Smooth muscle cell (in vitro differentiated cells): ENCODE measurements around the gene EPHB6. TPM values are rescaled to one million over a fixed set of nuclear protein-coding genes. Genes with fewer than 3 reads are reported as not detected.

Experiments used
- DNase-seq: peaks from one replicate; lab custom pipeline; 2025; ENCODE audit not compliant: unreplicated experiment; lab: John Stamatoyannopoulos, UW
- H2AFZ ChIP-seq: fragments of 200-600 bp; sonication (generic); 2 replicates; pipeline ENCODE4 v1.6.0; 2016; ENCODE audit warnings: antibody characterized with exemption, low read depth, mild to moderate bottlenecking
- H3F3A ChIP-seq: fragments of 200-600 bp; sonication (generic); 2 replicates; pipeline ENCODE4 v1.6.0; 2017; ENCODE audit warnings: antibody characterized with exemption, low read depth
- H3K27ac ChIP-seq: fragments of 200-600 bp; sonication (generic); 2 replicates; pipeline ENCODE4 v1.5.1; 2016; ENCODE audit warnings: low read depth, mild to moderate bottlenecking
- H3K27me3 ChIP-seq: fragments of 200-600 bp; sonication (generic); 2 replicates; pipeline ENCODE4 v1.6.1; 2016; ENCODE audit warnings: low read depth, mild to moderate bottlenecking
- H3K36me3 ChIP-seq: fragments of 200-600 bp; sonication (generic); 2 replicates; pipeline ENCODE4 v1.5.1; 2016; ENCODE audit warnings: low read depth
- H3K4me1 ChIP-seq: fragments of 200-600 bp; sonication (generic); 2 replicates; pipeline ENCODE4 v1.5.1; 2016; ENCODE audit warnings: low read depth
- H3K4me2 ChIP-seq: fragments of 200-600 bp; sonication (generic); 2 replicates; pipeline ENCODE4 v1.6.0; 2016; ENCODE audit warnings: mild to moderate bottlenecking
- H3K4me3 ChIP-seq: fragments of 200-600 bp; sonication (generic); 2 replicates; pipeline ENCODE4 v1.5.1; 2016; ENCODE audit warnings: mild to moderate bottlenecking
- H3K79me2 ChIP-seq: fragments of 200-600 bp; sonication (generic); 2 replicates; pipeline ENCODE4 v1.6.0; 2016; ENCODE audit warnings: low read depth, mild to moderate bottlenecking
- H3K9ac ChIP-seq: fragments of 200-600 bp; sonication (generic); 2 replicates; pipeline ENCODE4 v1.6.0; 2016; ENCODE audit warnings: low read depth
- H3K9me3 ChIP-seq: fragments of 200-600 bp; sonication (generic); replicated peaks from 2 replicates; pipeline ENCODE4 v1.5.1; 2016; ENCODE audit warnings: low read depth
- H4K20me1 ChIP-seq: fragments of 200-600 bp; sonication (generic); 2 replicates; pipeline ENCODE4 v1.6.0; 2016; ENCODE audit warnings: low read depth
- CTCF ChIP-seq: fragments of 200-600 bp; sonication (generic); IDR thresholded peaks from 2 replicates; pipeline ENCODE4 v1.5.1; 2017; ENCODE audit warnings: borderline replicate concordance, mild to moderate bottlenecking, antibody characterized with exemption; ENCODE audit not compliant: insufficient read depth, poor library complexity, severe bottlenecking
- WGBS: methylation state at CpG from one replicate; pipeline ENCODE4 v1.1.7; 2016; ENCODE audit warnings: low lambda C conversion rate; 5-methylcytosine and 5-hydroxymethylcytosine counted together
- polyA plus RNA-seq: library from polyadenylated mRNA; unstranded; fragments of >200 nt; fragmentation: Nextera tagmentation; extraction: Ambion mirVana; gene quantifications from 2 replicates; pipeline ENCODE4 v1.2.1, GENCODE V29; 2016
- total RNA-seq: library from RNA; depleted of rRNA; stranded (reverse); fragments of >200 nt; gene quantifications from 2 replicates; pipeline ENCODE4 v1.2.3, GENCODE V29; 2014

EPHB6 gene
- total and polyA plus RNA-seq, 2 experiments from 2014 or later, result 4.8 to 12.6 TPM

GRCh38 chr7:142873871-142874270, 19.0 kb downstream of the EPHB6 start:
- H3K36me3 ChIP-seq, result no peaks in the 10 kb centered on the region
- no peaks in the 10 kb centered on the region for H3F3A ChIP-seq
- TF ChIP-seq CTCF, result no peak
- H3K4me2 ChIP-seq, result no peak overlapping the region
- no peak overlapping the region for H3K4me3 ChIP-seq
- no peaks in the 10 kb centered on the region for H3K4me1 ChIP-seq
- no peak overlapping the region for H2AFZ ChIP-seq
- no peak for DNase-seq
- peaks cover 4% of the 10 kb centered on the region for H3K27me3 ChIP-seq
- H3K27ac ChIP-seq, result no peak overlapping the region
- H4K20me1 ChIP-seq, result no peaks in the 10 kb centered on the region
- H3K9me3 ChIP-seq, result no peaks in the 10 kb centered on the region
- 89% methylated on average over 5 of the region's 5 CpGs for WGBS
- no peak overlapping the region for H3K9ac ChIP-seq
- H3K79me2 ChIP-seq, result no peaks in the 10 kb centered on the region

- no peak for DNase-seq
- Histone ChIP-seq H3K4me3 (no peak overlapping the region), H3K4me1 (no peaks in the 10 kb centered on the region), H3K27ac (no peak overlapping the region), H3K36me3 (no peaks in the 10 kb centered on the region), H3K9me3 (no peaks in the 10 kb centered on the region), H3K4me2 (no peak overlapping the region), H3K79me2 (no peaks in the 10 kb centered on the region), H2AFZ (no peak overlapping the region), H3K27me3 (peaks cover 6% of the 10 kb centered on the region), H3F3A (no peaks in the 10 kb centered on the region), H4K20me1 (no peaks in the 10 kb centered on the region), H3K9ac (no peak overlapping the region)
- 95% methylated on average over 7 of the region's 7 CpGs for WGBS
- no peak for TF ChIP-seq CTCF
These were observed 19.5 kb downstream of the EPHB6 start for GRCh38 chr7:142874409-142874808.

- H3K79me2 ChIP-seq, result no peaks in the 10 kb centered on the region
- TF ChIP-seq CTCF, result no peak
- no peaks in the 10 kb centered on the region for H3F3A ChIP-seq
- H3K4me3 ChIP-seq, result no peak overlapping the region
- peaks cover 11% of the 10 kb centered on the region for H3K27me3 ChIP-seq
- H3K9ac ChIP-seq, result no peak overlapping the region
- DNase-seq, result no peak
- H3K27ac ChIP-seq, result no peak overlapping the region
- no peaks in the 10 kb centered on the region for H4K20me1 ChIP-seq
- no peaks in the 10 kb centered on the region for H3K9me3 ChIP-seq
- H3K36me3 ChIP-seq, result no peaks in the 10 kb centered on the region
- H3K4me2 ChIP-seq, result no peak overlapping the region
- H2AFZ ChIP-seq, result no peak overlapping the region
- no peaks in the 10 kb centered on the region for H3K4me1 ChIP-seq
- 91% methylated on average over 6 of the region's 6 CpGs for WGBS
These were observed 20.0 kb downstream of the EPHB6 start for GRCh38 chr7:142874837-142875236.

GRCh38 chr7:142875456-142875855, 20.6 kb downstream of the EPHB6 start:
- Histone ChIP-seq H3K36me3 (no peaks in the 10 kb centered on the region), H4K20me1 (no peaks in the 10 kb centered on the region), H3K27me3 (peaks cover 17% of the 10 kb centered on the region), H3F3A (no peaks in the 10 kb centered on the region), H3K27ac (no peak overlapping the region), H3K9ac (no peak overlapping the region), H3K9me3 (no peaks in the 10 kb centered on the region), H3K4me2 (no peak overlapping the region), H2AFZ (no peak overlapping the region), H3K4me1 (no peaks in the 10 kb centered on the region), H3K4me3 (no peak overlapping the region), H3K79me2 (no peaks in the 10 kb centered on the region)
- 95% methylated on average over 10 of the region's 14 CpGs for WGBS
- no peak for DNase-seq
- TF ChIP-seq CTCF, result no peak
